Measurements from ENCODE around the gene SAT2. TPM values are rescaled to one million over a fixed set of nuclear protein-coding genes. Genes with fewer than 3 reads are reported as not detected.

SAT2 gene
- total RNA-seq, 1 donor, result 41.3 TPM

- peak; percentile 86 for DNase-seq (ENCODE audit: insufficient read length, low spot score, missing footprints)
- Histone ChIP-seq H3K36me3 (ENCODE audit: insufficient read depth, low read length) (no peaks in the 10 kb centered on the region), H3K4me1 (ENCODE audit: insufficient read depth, low read length) (no peaks in the 10 kb centered on the region), H3K27ac (ENCODE audit: low read depth, low read length) (no peak overlapping the region), H2AFZ (ENCODE audit: low read length) (no peak overlapping the region), H4K20me1 (ENCODE audit: insufficient read depth, low read length) (no peaks in the 10 kb centered on the region), H3K4me2 (ENCODE audit: insufficient read depth, low read length) (no peak overlapping the region), H3K9me3 (ENCODE audit: low read depth, low read length) (no peaks in the 10 kb centered on the region), H3K4me3 (ENCODE audit: insufficient read depth, low read length) (no peak overlapping the region), H3K79me2 (ENCODE audit: insufficient read depth, low read length) (no peaks in the 10 kb centered on the region), H3K27me3 (ENCODE audit: insufficient read depth, low read length) (no peaks in the 10 kb centered on the region)
- TF ChIP-seq CTCF (IDR thresholded peaks at IDR 0.05; ENCODE audit: extremely low read depth, low read depth, low read length), result peak; percentile 63
Measured at GRCh38 chr17:7634384-7634783, 6.8 kb upstream of the SAT2 start.

GRCh38 chr17:7633093-7633492, 5.5 kb upstream of the SAT2 start:
- H2AFZ ChIP-seq (ENCODE audit: low read length), result no peak overlapping the region
- H4K20me1 ChIP-seq (ENCODE audit: insufficient read depth, low read length), result no peaks in the 10 kb centered on the region
- no peaks in the 10 kb centered on the region for H3K79me2 ChIP-seq (ENCODE audit: insufficient read depth, low read length)
- no peak overlapping the region for H3K4me2 ChIP-seq (ENCODE audit: insufficient read depth, low read length)
- no peak overlapping the region for H3K27ac ChIP-seq (ENCODE audit: low read depth, low read length)
- no peak overlapping the region for H3K4me3 ChIP-seq (ENCODE audit: insufficient read depth, low read length)
- DNase-seq (ENCODE audit: insufficient read length, low spot score, missing footprints), result no peak
- no peaks in the 10 kb centered on the region for H3K27me3 ChIP-seq (ENCODE audit: insufficient read depth, low read length)
- no peaks in the 10 kb centered on the region for H3K9me3 ChIP-seq (ENCODE audit: low read depth, low read length)
- no peaks in the 10 kb centered on the region for H3K4me1 ChIP-seq (ENCODE audit: insufficient read depth, low read length)
- no peak for TF ChIP-seq CTCF (IDR thresholded peaks at IDR 0.05; ENCODE audit: extremely low read depth, low read depth, low read length)
- H3K36me3 ChIP-seq (ENCODE audit: insufficient read depth, low read length), result no peaks in the 10 kb centered on the region

- H3K4me1 ChIP-seq (ENCODE audit: insufficient read depth, low read length), result no peaks in the 10 kb centered on the region
- H3K27me3 ChIP-seq (ENCODE audit: insufficient read depth, low read length), result no peaks in the 10 kb centered on the region
- no peak overlapping the region for H3K4me2 ChIP-seq (ENCODE audit: insufficient read depth, low read length)
- H3K79me2 ChIP-seq (ENCODE audit: insufficient read depth, low read length), result peaks cover under 1% of the 10 kb centered on the region
- peak; percentile 97 for DNase-seq (ENCODE audit: insufficient read length, low spot score, missing footprints)
- TF ChIP-seq CTCF (IDR thresholded peaks at IDR 0.05; ENCODE audit: extremely low read depth, low read depth, low read length), result peak; percentile 72
- H3K4me3 ChIP-seq (ENCODE audit: insufficient read depth, low read length), result no peak overlapping the region
- no peaks in the 10 kb centered on the region for H3K36me3 ChIP-seq (ENCODE audit: insufficient read depth, low read length)
- no peaks in the 10 kb centered on the region for H4K20me1 ChIP-seq (ENCODE audit: insufficient read depth, low read length)
- H3K9me3 ChIP-seq (ENCODE audit: low read depth, low read length), result no peaks in the 10 kb centered on the region
- H3K27ac ChIP-seq (ENCODE audit: low read depth, low read length), result no peak overlapping the region
- peak overlapping the region; percentile 38 for H2AFZ ChIP-seq (ENCODE audit: low read length)
Measured at GRCh38 chr17:7632492-7632894, 4.9 kb upstream of the SAT2 start.

GRCh38 chr17:7631398-7632380, 4.1 kb upstream of the SAT2 start:
- Histone ChIP-seq H4K20me1 (ENCODE audit: insufficient read depth, low read length) (no peaks in the 10 kb centered on the region), H3K4me2 (ENCODE audit: insufficient read depth, low read length) (no peak overlapping the region), H3K9me3 (ENCODE audit: low read depth, low read length) (no peaks in the 10 kb centered on the region), H3K27me3 (ENCODE audit: insufficient read depth, low read length) (no peaks in the 10 kb centered on the region), H3K4me1 (ENCODE audit: insufficient read depth, low read length) (peaks cover 2% of the 10 kb centered on the region), H2AFZ (ENCODE audit: low read length) (no peak overlapping the region), H3K36me3 (ENCODE audit: insufficient read depth, low read length) (no peaks in the 10 kb centered on the region), H3K27ac (ENCODE audit: low read depth, low read length) (no peak overlapping the region), H3K79me2 (ENCODE audit: insufficient read depth, low read length) (peaks cover 9% of the 10 kb centered on the region), H3K4me3 (ENCODE audit: insufficient read depth, low read length) (no peak overlapping the region)
- DNase-seq (ENCODE audit: insufficient read length, low spot score, missing footprints), result no peak
- no peak for TF ChIP-seq CTCF (IDR thresholded peaks at IDR 0.05; ENCODE audit: extremely low read depth, low read depth, low read length)

Measured in osteoblast (primary cell).